KMS-11 (cell line): ENCODE data around the gene CDH4.

Source experiments
- H2AFZ ChIP-seq: fragments of 200-600 bp; sonication (generic); 2 replicates; pipeline ENCODE4 v1.6.1; 2016; ENCODE audit warnings: antibody characterized with exemption, mixed run types, low read depth
- H3K27ac ChIP-seq: fragments of 200-600 bp; sonication (generic); 2 replicates; pipeline ENCODE4 v1.6.1; 2016; ENCODE audit warnings: mild to moderate bottlenecking, mixed run types
- H3K27me3 ChIP-seq: fragments of 200-600 bp; sonication (generic); 2 replicates; pipeline ENCODE4 v1.6.1; 2017; ENCODE audit warnings: mild to moderate bottlenecking, low read depth, mixed run types, moderate library complexity; ENCODE audit not compliant: insufficient read depth
- H3K36me3 ChIP-seq: fragments of 200-600 bp; sonication (generic); 2 replicates; pipeline ENCODE4 v1.6.1; 2017; ENCODE audit warnings: mild to moderate bottlenecking, mixed run types; ENCODE audit not compliant: insufficient read depth
- H3K4me1 ChIP-seq: fragments of 200-600 bp; sonication (generic); 2 replicates; pipeline ENCODE4 v1.6.1; 2016; ENCODE audit warnings: mild to moderate bottlenecking, low read depth, mixed run types; ENCODE audit not compliant: poor library complexity, severe bottlenecking
- H3K4me2 ChIP-seq: fragments of 200-600 bp; sonication (generic); 2 replicates; pipeline ENCODE4 v1.7.0; 2016; ENCODE audit warnings: mild to moderate bottlenecking, mixed run types
- H3K4me3 ChIP-seq: fragments of 200-600 bp; sonication (generic); IDR thresholded peaks from 2 replicates; pipeline ENCODE4 v1.6.1; 2017; ENCODE audit warnings: low read depth, low read length, mixed read lengths; ENCODE audit not compliant: insufficient read depth
- H3K79me2 ChIP-seq: fragments of 200-600 bp; sonication (generic); 2 replicates; pipeline ENCODE4 v1.6.1; 2016; ENCODE audit warnings: low read depth, mixed run types; ENCODE audit not compliant: insufficient read depth
- H3K9ac ChIP-seq: fragments of 200-600 bp; sonication (generic); 2 replicates; pipeline ENCODE4 v1.6.1; 2016; ENCODE audit warnings: mild to moderate bottlenecking, mixed run types
- H4K20me1 ChIP-seq: fragments of 200-600 bp; sonication (generic); 2 replicates; pipeline ENCODE4 v1.6.1; 2016; ENCODE audit warnings: mild to moderate bottlenecking, mixed run types; ENCODE audit not compliant: insufficient read depth
- TF ChIP-seq, protein P1 (sequence below): fragments of 200-600 bp; sonication (generic); conservative IDR thresholded peaks from 2 replicates; pipeline ENCODE4 v1.6.1; 2017; ENCODE audit warnings: low read depth, mild to moderate bottlenecking, antibody characterized with exemption, low read length, moderate library complexity, mixed read lengths

CDH4 gene

DNA sequence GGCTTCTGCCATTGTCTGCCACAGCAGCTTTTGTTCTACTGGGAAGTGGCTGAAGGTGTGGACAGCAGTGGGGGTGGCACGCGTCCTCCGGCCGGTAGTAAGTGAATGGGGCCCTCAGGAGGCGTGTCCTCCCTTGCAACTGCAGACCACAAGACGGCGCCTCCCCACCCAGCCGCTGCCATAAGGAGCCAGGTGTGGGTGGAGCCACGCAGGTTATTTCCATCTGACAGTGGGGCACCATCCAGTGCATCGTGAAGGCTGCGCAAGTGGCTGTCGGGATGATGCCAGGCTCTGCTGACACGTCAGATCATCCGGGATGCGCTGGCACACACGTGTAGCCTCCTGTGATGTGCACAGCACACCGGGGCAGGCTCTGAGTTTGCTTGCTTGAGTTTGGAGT is 379.7 kb downstream of the CDH4 start:
- H3K79me2 ChIP-seq = no peaks in the 10 kb centered on the region
- H3K4me3 ChIP-seq = no peak overlapping the region
- no peak overlapping the region for H3K9ac ChIP-seq
- H3K27me3 ChIP-seq = peaks cover 42% of the 10 kb centered on the region
- TF ChIP-seq, protein P1, sequence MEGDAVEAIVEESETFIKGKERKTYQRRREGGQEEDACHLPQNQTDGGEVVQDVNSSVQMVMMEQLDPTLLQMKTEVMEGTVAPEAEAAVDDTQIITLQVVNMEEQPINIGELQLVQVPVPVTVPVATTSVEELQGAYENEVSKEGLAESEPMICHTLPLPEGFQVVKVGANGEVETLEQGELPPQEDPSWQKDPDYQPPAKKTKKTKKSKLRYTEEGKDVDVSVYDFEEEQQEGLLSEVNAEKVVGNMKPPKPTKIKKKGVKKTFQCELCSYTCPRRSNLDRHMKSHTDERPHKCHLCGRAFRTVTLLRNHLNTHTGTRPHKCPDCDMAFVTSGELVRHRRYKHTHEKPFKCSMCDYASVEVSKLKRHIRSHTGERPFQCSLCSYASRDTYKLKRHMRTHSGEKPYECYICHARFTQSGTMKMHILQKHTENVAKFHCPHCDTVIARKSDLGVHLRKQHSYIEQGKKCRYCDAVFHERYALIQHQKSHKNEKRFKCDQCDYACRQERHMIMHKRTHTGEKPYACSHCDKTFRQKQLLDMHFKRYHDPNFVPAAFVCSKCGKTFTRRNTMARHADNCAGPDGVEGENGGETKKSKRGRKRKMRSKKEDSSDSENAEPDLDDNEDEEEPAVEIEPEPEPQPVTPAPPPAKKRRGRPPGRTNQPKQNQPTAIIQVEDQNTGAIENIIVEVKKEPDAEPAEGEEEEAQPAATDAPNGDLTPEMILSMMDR = no peak
- no peak overlapping the region for H3K4me2 ChIP-seq
- no peak overlapping the region for H3K27ac ChIP-seq
- H4K20me1 ChIP-seq = no peaks in the 10 kb centered on the region
- no peak overlapping the region for H2AFZ ChIP-seq
- H3K36me3 ChIP-seq = no peaks in the 10 kb centered on the region
- H3K4me1 ChIP-seq = no peaks in the 10 kb centered on the region

DNA sequence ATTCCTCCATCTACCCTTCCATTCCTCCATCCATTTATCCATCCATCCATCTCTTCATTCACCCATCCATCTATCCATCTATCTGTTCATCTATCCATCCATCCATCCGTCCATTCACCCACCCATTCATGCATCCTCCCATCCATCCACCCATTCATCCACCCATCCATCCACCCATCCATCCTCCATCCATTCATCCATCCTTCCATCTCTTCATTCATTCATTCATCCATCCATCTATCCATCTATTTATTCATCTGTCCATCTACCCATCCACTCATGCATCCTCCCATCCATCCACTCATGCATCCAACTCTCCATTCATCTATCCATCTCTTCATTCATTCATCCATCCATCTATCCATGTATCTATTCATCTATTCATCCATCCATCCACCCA is 380.9 kb downstream of the CDH4 start:
- no peaks in the 10 kb centered on the region for H3K36me3 ChIP-seq
- no peak overlapping the region for H3K4me3 ChIP-seq
- H3K9ac ChIP-seq = no peak overlapping the region
- no peak overlapping the region for H3K27ac ChIP-seq
- no peak overlapping the region for H2AFZ ChIP-seq
- H3K4me2 ChIP-seq = no peak overlapping the region
- H3K4me1 ChIP-seq = no peaks in the 10 kb centered on the region
- H3K27me3 ChIP-seq = peaks cover 41% of the 10 kb centered on the region
- TF ChIP-seq, protein P1 = no peak
- no peaks in the 10 kb centered on the region for H3K79me2 ChIP-seq
- H4K20me1 ChIP-seq = no peaks in the 10 kb centered on the region

DNA sequence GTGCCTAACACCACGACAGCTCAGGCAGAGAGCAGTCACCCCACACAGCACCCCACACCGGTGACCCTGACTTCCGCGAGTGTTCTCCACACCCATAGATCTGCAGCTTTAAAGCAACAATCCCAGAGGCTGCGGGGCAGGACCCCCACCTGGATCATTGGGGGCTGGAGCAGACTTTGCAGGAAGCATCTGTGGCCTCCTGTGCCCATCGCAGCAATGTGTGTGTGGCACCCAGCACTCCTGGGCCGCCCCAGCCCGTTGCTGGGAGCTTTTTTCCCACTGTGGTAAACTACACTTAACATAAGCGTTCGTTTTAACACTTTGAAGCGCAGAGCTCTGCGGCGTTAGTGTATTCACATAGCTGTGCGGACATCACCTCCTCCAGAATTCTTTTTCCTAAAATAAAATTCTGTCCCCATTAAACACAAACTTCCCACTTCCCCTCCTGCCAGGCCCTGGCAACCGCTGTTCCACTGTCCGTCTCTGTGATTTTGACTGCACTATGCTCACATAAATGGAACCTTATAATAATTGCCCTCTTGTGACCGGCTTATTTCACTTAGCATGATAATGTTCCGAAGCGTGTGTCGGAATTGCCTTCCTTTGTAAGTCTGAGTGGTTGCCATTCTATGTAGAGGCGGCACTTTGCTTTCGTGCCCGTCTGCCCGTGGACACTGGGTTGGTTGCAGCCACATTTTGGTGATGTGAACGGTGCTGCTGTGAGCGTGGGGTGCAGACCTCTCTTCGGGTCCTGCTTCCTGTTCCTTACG is 382.5 kb downstream of the CDH4 start:
- no peak overlapping the region for H3K27ac ChIP-seq
- no peaks in the 10 kb centered on the region for H3K4me1 ChIP-seq
- no peaks in the 10 kb centered on the region for H3K36me3 ChIP-seq
- H3K9ac ChIP-seq = no peak overlapping the region
- H3K4me3 ChIP-seq = no peak overlapping the region
- TF ChIP-seq, protein P1 = no peak
- no peaks in the 10 kb centered on the region for H3K79me2 ChIP-seq
- no peak overlapping the region for H3K4me2 ChIP-seq
- no peak overlapping the region for H2AFZ ChIP-seq
- no peaks in the 10 kb centered on the region for H4K20me1 ChIP-seq
- H3K27me3 ChIP-seq = peaks cover 28% of the 10 kb centered on the region

DNA sequence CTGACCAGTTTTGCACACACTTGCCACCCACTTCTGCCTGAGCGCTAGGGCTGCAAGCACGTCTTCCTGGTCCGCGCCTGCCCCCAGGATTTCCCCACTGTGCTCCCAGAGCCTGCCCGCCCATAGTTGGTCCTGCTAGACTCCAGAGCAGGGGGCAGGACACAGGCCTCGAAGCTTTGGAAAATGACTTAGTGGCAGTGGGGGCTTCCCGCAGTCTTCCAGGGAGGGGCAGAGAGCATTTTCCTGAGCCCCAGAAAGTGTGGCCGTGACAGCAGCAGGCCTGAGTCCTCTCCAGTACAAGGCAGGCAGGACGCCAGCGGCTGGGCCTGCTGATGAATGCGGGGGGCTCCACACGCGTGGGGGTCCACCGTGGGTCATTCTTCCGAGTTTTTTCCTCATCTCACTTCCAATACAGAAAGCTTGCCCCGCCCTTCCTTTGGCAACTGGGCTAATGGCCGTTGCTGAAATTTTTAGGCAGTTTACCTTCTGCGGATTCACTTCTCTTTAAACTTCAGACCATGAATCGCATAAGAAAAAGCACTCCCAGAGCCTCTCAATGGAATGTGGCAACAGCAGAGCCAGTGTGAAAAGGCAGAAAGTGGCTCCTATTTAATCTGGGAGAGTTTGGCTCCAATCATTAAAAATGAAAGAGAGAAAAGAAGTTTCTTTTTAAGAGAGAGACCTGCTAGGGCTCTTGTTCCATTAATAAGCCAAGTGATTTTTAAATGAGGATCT is 383.8 kb downstream of the CDH4 start:
- Histone ChIP-seq H3K4me1 (no peaks in the 10 kb centered on the region), H3K4me3 (no peak overlapping the region), H3K9ac (no peak overlapping the region), H4K20me1 (no peaks in the 10 kb centered on the region), H3K27ac (no peak overlapping the region), H2AFZ (no peak overlapping the region), H3K4me2 (no peak overlapping the region), H3K27me3 (peaks cover 25% of the 10 kb centered on the region), H3K79me2 (no peaks in the 10 kb centered on the region), H3K36me3 (no peaks in the 10 kb centered on the region)
- TF ChIP-seq, protein P1 = no peak
